HFFc6 (cell line): ENCODE data around the gene B3GALT2. TPM values are rescaled to one million over a fixed set of nuclear protein-coding genes. Genes with fewer than 3 reads are reported as not detected.

Source experiments
- DNase-seq: peaks from one replicate; pipeline ENCODE4 v3.0.0-alpha.2; 2018
- H3K27ac Mint-ChIP-seq: 2 replicates; pipeline ENCODE4 v1.8.0; 2020; ENCODE audit warnings: mild to moderate bottlenecking, mixed read lengths
- H3K27me3 Mint-ChIP-seq: 2 replicates; pipeline ENCODE4 v1.8.0; 2021; ENCODE audit warnings: mild to moderate bottlenecking, moderate library complexity, mixed read lengths; ENCODE audit not compliant: insufficient read depth
- H3K36me3 Mint-ChIP-seq: 2 replicates; pipeline ENCODE4 v1.8.0; 2021; ENCODE audit warnings: low read depth, mixed read lengths
- H3K4me1 Mint-ChIP-seq: 2 replicates; pipeline ENCODE4 v1.8.0; 2020; ENCODE audit warnings: low read depth, mixed read lengths
- H3K4me3 Mint-ChIP-seq: 2 replicates; pipeline ENCODE4 v1.8.0; 2020; ENCODE audit warnings: mild to moderate bottlenecking, moderate library complexity, mixed read lengths
- H3K9me3 Mint-ChIP-seq: 2 replicates; pipeline ENCODE4 v1.8.0; 2020; ENCODE audit warnings: mild to moderate bottlenecking, mixed read lengths
- total RNA-seq, 6 experiments: library from RNA; stranded (reverse); fragmentation: NEBNext Ultra II Directional; extraction: Animal tissue kit (Norgen Biotek cat#: 25700); gene quantifications; 2 replicates in 1 of 6; 3 replicates in 5 of 6; pipeline ENCODE4 v1.2.3, GENCODE V29; 2021
- TF ChIP-seq, protein P1 (sequence below): fragments of 200-600 bp; sonication (generic); IDR thresholded peaks from 2 replicates; pipeline ENCODE4 v1.5.0; 2021; ENCODE audit warnings: antibody characterized with exemption, mild to moderate bottlenecking

The B3GALT2 gene
- total RNA-seq, 6 experiments from 2014 or later: 0.37 to 0.95 (median 0.62) TPM

DNA sequence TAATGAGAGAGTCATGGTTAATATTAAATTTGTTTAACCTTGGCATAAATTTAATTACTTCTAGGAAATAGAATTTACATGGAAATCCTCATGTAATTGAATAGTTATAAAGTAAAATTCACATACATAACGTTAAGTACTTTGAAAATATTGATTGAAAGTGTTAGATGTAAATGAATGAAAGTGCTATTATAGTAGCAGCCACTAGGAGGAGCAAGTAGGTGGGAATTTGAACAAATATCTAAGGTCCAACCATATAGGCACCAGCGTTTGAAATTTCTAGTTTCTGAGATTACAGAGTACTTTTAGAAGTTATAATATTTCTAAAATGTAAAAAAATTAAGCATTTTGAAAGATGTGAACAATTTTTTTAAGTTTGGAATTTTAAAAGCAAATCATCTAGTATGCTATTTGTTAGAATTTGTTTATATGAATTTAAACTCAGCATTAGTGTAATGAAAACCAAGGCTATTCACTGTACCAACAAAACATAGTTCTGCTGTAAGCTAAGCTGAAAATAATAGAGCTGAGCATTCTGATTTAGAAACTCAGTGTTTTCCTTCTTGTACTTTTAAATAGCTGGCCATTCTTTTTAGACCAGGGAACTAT is 3.3 kb downstream of the B3GALT2 start:
- no peaks in the 10 kb centered on the region for H3K36me3 Mint-ChIP-seq
- H3K4me1 Mint-ChIP-seq: peaks cover 67% of the 10 kb centered on the region
- no peaks in the 10 kb centered on the region for H3K27me3 Mint-ChIP-seq
- DNase-seq: peak; percentile 48
- H3K9me3 Mint-ChIP-seq: no peaks in the 10 kb centered on the region
- TF ChIP-seq, protein P1, sequence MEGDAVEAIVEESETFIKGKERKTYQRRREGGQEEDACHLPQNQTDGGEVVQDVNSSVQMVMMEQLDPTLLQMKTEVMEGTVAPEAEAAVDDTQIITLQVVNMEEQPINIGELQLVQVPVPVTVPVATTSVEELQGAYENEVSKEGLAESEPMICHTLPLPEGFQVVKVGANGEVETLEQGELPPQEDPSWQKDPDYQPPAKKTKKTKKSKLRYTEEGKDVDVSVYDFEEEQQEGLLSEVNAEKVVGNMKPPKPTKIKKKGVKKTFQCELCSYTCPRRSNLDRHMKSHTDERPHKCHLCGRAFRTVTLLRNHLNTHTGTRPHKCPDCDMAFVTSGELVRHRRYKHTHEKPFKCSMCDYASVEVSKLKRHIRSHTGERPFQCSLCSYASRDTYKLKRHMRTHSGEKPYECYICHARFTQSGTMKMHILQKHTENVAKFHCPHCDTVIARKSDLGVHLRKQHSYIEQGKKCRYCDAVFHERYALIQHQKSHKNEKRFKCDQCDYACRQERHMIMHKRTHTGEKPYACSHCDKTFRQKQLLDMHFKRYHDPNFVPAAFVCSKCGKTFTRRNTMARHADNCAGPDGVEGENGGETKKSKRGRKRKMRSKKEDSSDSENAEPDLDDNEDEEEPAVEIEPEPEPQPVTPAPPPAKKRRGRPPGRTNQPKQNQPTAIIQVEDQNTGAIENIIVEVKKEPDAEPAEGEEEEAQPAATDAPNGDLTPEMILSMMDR: peak; percentile 95
- H3K4me3 Mint-ChIP-seq: no peak overlapping the region
- no peak overlapping the region for H3K27ac Mint-ChIP-seq

DNA sequence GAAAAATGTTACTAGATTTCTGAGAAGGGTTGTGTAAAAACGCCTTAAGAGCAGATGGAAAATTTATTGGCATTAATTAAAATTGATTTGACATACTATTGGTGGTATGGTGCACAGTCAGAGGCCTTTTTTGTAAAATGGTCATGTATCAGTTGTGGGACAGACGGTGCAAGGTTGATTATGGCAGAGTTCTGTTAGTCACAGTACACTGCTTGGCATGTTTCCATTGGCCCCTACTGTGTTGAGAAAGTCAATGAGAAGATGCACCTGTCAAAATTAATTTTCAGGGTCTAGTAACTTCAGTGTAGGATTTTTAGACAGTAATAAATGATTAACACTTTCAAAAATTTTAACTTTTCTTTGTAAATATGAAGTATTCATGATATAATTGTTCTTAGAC is 4.4 kb downstream of the B3GALT2 start:
- Mint-ChIP-seq H3K27me3 (no peaks in the 10 kb centered on the region), H3K4me1 (peaks cover 61% of the 10 kb centered on the region), H3K36me3 (peaks cover 5% of the 10 kb centered on the region), H3K4me3 (no peak overlapping the region), H3K9me3 (no peaks in the 10 kb centered on the region), H3K27ac (peak overlapping the region; percentile 71)
- TF ChIP-seq, protein P1: no peak
- DNase-seq: no peak

DNA sequence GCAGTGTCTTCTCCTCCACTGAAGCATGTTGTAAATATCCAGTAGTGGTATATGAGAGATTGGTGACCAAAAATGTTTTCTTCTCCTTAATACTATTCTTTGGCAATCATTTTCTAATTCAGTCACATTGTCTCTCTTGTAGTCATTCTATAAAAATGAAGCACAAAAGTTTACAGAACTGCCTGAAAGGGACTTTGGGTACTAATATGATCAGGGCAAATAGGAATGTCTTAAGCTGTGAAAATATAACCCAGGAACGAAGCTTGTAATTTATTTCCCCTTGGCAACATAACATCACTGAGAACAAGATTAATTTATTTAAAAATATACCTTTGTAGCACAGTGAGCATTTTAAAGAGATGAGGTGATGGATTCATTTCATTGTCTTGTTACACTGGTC is 4.9 kb downstream of the B3GALT2 start:
- H3K36me3 Mint-ChIP-seq: peaks cover 5% of the 10 kb centered on the region
- TF ChIP-seq, protein P1: no peak
- H3K9me3 Mint-ChIP-seq: no peaks in the 10 kb centered on the region
- DNase-seq: peak; percentile 45
- H3K27me3 Mint-ChIP-seq: no peaks in the 10 kb centered on the region
- H3K4me3 Mint-ChIP-seq: no peak overlapping the region
- H3K4me1 Mint-ChIP-seq: peaks cover 56% of the 10 kb centered on the region
- H3K27ac Mint-ChIP-seq: peak overlapping the region; percentile 71

DNA sequence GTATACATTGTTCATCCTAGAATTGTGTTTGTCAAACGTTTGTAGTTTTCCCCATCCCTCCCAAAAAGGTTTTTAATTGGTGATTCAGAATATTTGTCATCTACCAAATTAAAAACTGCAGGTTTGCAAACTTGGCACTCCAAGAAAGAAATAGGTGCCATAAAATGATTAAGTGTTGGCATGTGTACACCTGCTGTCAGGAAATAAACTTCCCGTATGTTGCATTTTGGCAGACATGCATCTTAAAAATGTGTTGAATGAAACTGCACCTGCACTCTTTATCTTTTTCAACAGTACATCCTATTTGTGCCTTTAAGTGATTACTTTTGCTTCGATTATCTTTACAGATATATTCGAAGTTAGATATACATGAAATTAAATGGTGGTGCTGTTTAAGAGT is 7.3 kb downstream of the B3GALT2 start:
- Mint-ChIP-seq H3K27me3 (no peaks in the 10 kb centered on the region), H3K27ac (no peak overlapping the region), H3K4me3 (no peak overlapping the region), H3K4me1 (peaks cover 41% of the 10 kb centered on the region), H3K36me3 (peaks cover 13% of the 10 kb centered on the region), H3K9me3 (no peaks in the 10 kb centered on the region)
- DNase-seq: no peak
- TF ChIP-seq, protein P1: no peak

DNA sequence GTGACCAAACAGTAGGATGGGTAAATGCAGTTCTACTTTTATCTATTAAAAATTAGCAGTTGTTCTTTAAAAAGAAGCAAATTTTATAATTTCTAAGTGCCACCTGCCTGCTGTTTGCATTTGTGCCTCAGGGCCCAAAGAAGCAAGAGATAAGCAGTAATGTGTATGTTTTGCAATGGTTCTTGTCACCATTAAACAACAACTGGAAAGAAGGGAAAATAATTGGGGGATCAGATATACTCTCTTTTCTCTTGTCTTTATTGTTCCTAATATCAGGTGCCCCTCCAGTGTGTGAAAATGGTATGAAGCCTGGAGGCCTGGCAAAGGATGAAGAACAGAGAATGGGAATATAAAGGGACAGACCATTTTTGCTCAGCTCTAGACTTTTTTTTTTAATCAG is 9.6 kb downstream of the B3GALT2 start:
- Mint-ChIP-seq H3K36me3 (peaks cover 18% of the 10 kb centered on the region), H3K4me3 (no peak overlapping the region), H3K27me3 (no peaks in the 10 kb centered on the region), H3K27ac (no peak overlapping the region), H3K9me3 (no peaks in the 10 kb centered on the region), H3K4me1 (peaks cover 25% of the 10 kb centered on the region)
- TF ChIP-seq, protein P1: no peak
- DNase-seq: no peak
